22Rv1 (cell line): Measurements from ENCODE around the gene CBFB.

Source experiments
- ZFX ChIP-seq: fragments of 450-650 bp; IDR thresholded peaks from 2 replicates; pipeline ENCODE4 v1.6.1; 2017; ENCODE audit warnings: antibody characterized with exemption, borderline replicate concordance
- TF ChIP-seq, protein P1 (sequence below): fragments of 450-650 bp; IDR thresholded peaks from 2 replicates; pipeline ENCODE4 v1.5.1; 2017; ENCODE audit warnings: mild to moderate bottlenecking

DNA sequence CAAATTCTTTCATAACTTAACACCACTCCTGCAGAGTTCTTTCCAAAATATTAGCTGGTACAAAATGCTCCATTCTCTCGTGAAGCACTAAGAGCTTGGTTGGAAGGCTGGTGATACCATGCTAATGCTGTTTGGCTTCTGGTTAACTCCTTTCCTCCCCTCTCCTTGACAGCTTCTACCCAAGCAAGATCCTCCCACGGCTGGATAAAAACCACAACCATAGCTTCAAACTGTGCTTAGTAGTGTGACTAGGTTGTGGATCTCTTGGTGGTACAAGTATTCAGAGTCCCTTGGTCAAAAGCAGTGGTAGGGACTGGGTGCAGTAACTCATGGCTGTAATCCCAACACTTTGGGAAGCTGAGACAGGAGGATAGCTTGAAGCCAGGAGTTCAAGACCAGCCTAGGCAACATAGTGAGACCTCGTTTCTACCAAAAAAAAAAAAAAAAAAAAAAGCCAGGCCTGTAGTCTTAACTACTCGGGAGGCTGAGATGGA is 83.0 kb downstream of the CBFB start:
- TF ChIP-seq, protein P1, sequence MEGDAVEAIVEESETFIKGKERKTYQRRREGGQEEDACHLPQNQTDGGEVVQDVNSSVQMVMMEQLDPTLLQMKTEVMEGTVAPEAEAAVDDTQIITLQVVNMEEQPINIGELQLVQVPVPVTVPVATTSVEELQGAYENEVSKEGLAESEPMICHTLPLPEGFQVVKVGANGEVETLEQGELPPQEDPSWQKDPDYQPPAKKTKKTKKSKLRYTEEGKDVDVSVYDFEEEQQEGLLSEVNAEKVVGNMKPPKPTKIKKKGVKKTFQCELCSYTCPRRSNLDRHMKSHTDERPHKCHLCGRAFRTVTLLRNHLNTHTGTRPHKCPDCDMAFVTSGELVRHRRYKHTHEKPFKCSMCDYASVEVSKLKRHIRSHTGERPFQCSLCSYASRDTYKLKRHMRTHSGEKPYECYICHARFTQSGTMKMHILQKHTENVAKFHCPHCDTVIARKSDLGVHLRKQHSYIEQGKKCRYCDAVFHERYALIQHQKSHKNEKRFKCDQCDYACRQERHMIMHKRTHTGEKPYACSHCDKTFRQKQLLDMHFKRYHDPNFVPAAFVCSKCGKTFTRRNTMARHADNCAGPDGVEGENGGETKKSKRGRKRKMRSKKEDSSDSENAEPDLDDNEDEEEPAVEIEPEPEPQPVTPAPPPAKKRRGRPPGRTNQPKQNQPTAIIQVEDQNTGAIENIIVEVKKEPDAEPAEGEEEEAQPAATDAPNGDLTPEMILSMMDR, result no peak
- TF ChIP-seq ZFX, result no peak
